GM12864 (cell line): ENCODE data around the gene ADAD1.

Source experiments
- DNase-seq: peaks from one replicate; pipeline ENCODE4 v3.0.0-alpha.2; 2011; ENCODE audit warnings: low read depth
- H3K4me3 ChIP-seq: 2 replicates; pipeline ENCODE4 v1.5.1; 2011; ENCODE audit warnings: mild to moderate bottlenecking, low read depth, low read length, control low read depth
- CTCF ChIP-seq: IDR thresholded peaks from 2 replicates; pipeline ENCODE4 v1.5.1; 2011; ENCODE audit warnings: low read depth, mild to moderate bottlenecking, moderate library complexity, low read length, control low read depth, inconsistent platforms; ENCODE audit errors: missing control alignments

Gene ADAD1

GRCh38 chr4:122450847-122451246, 72.0 kb downstream of the ADAD1 start:
- DNase-seq: no peak
- no peak overlapping the region for H3K4me3 ChIP-seq

GRCh38 chr4:122453384-122453995, 74.7 kb downstream of the ADAD1 start:
- H3K4me3 ChIP-seq: no peak overlapping the region
- TF ChIP-seq CTCF: no peak
- no peak for DNase-seq

More at GRCh38 chr4:122450847-122451246, 72.0 kb downstream of the ADAD1 start:
- TF ChIP-seq CTCF: peak; percentile 15

- no peak for TF ChIP-seq CTCF
- no peak for DNase-seq
- no peak within 1 kb of the TSS for H3K4me3 ChIP-seq
These were observed 77.7 kb downstream of the ADAD1 start, which contains the start of gene IL2 for GRCh38 chr4:122456231-122457116. IL2 (minus strand) TSS chr4:122456725; CDS start chr4:122456440, 285 bp downstream.

GRCh38 chr4:122458625-122459024, 79.8 kb downstream of the ADAD1 start:
- DNase-seq: peak; percentile 8
- no peak for TF ChIP-seq CTCF
- no peak overlapping the region; the same call in 1 of the 2 replicates for H3K4me3 ChIP-seq

GRCh38 chr4:122469457-122469856, 90.6 kb downstream of the ADAD1 start:
- no peak for DNase-seq

GRCh38 chr4:122475233-122475632, 96.4 kb downstream of the ADAD1 start:
- H3K4me3 ChIP-seq: no peak overlapping the region
- no peak for TF ChIP-seq CTCF
- no peak for DNase-seq

More at GRCh38 chr4:122469457-122469856, 90.6 kb downstream of the ADAD1 start:
- no peak for TF ChIP-seq CTCF
- H3K4me3 ChIP-seq: no peak overlapping the region
